HuH-7.5 (cell line): ENCODE data around the gene PEX11B.
A peak's percentile ranks its signal among the peaks of the same experiment; 100 is the strongest.

Experiments used
- DNase-seq: peaks from one replicate; pipeline ENCODE4 v3.0.0; 2011; ENCODE audit warnings: low spot score

The PEX11B gene

GRCh38 chr1:145918144-145918991 is at the start of gene PEX11B:
Gene PEX11B, minus strand, starts transcription at chr1:145918717. Its CDS starts 29 bp downstream, at chr1:145918688.
- peak; percentile 63 for DNase-seq

- no peak for DNase-seq
These were observed 48.8 kb upstream of the PEX11B start for GRCh38 chr1:145967288-145967687.

GRCh38 chr1:145965119-145965744 is 46.7 kb upstream of the PEX11B start:
- no peak for DNase-seq

GRCh38 chr1:145964328-145965118 is 46.0 kb upstream of the PEX11B start, which contains the start of the genes ANKRD34A and POLR3GL:
Gene ANKRD34A, minus strand, starts transcription at chr1:145964575. Its CDS starts 2,816 bp downstream, at chr1:145961759.
Gene POLR3GL, plus strand, starts transcription at chr1:145964690. Its CDS starts 10,176 bp downstream, at chr1:145974866.
- peak; percentile 93 for DNase-seq

GRCh38 chr1:145963265-145964019 is 44.9 kb upstream of the PEX11B start:
- DNase-seq = no peak

GRCh38 chr1:145962157-145963102 is 43.9 kb upstream of the PEX11B start:
- no peak for DNase-seq

- peak; percentile 51 for DNase-seq
These were observed 43.1 kb upstream of the PEX11B start for GRCh38 chr1:145961425-145962156.

GRCh38 chr1:145961109-145961424 is 42.5 kb upstream of the PEX11B start:
- no peak for DNase-seq

GRCh38 chr1:145960468-145961108 is 42.1 kb upstream of the PEX11B start:
- DNase-seq = peak; percentile 89

GRCh38 chr1:145959957-145960467 is 41.5 kb upstream of the PEX11B start:
- no peak for DNase-seq

- DNase-seq = no peak
These were observed 40.8 kb upstream of the PEX11B start for GRCh38 chr1:145959333-145959732.

- DNase-seq = no peak
These were observed 40.2 kb upstream of the PEX11B start for GRCh38 chr1:145958734-145959133.

GRCh38 chr1:145957443-145958319 is 39.2 kb upstream of the PEX11B start, which contains the start of gene LIX1L:
Gene LIX1L, minus strand, starts transcription at chr1:145958017. Its CDS starts 90 bp downstream, at chr1:145957927.
- peak; percentile 98 for DNase-seq

GRCh38 chr1:145956781-145957442 is 38.4 kb upstream of the PEX11B start:
- no peak for DNase-seq

- no peak for DNase-seq
These were observed 37.8 kb upstream of the PEX11B start for GRCh38 chr1:145956361-145956760.

GRCh38 chr1:145955436-145955835 is 36.9 kb upstream of the PEX11B start:
- DNase-seq = no peak

- DNase-seq = no peak
These were observed 35.3 kb upstream of the PEX11B start for GRCh38 chr1:145953861-145954260.
